Measurements from ENCODE around the gene CUL1.

GRCh38 chr7:148704970-148705369 lies 6.3 kb downstream of the CUL1 start:
- TF ChIP-seq POLR2AphosphoS5 (IDR thresholded peaks at IDR 0.05; ENCODE audit: low read depth, low read length) (no peak), POLR2A (IDR thresholded peaks at IDR 0.05; ENCODE audit: low read depth, low read length) (no peak), TAF1 (IDR thresholded peaks at IDR 0.05; ENCODE audit: borderline replicate concordance, low read depth, low read length) (no peak)
